Neural crest cell (in vitro differentiated cells): Measurements from ENCODE around the gene BRAF. TPM values are rescaled to one million over a fixed set of nuclear protein-coding genes. Genes with fewer than 3 reads are reported as not detected.

Experiments used
- DNase-seq: peaks from one replicate; pipeline ENCODE4 v3.0.0; 2021; ENCODE audit warnings: low read depth, mixed read lengths, low spot score
- H3K27ac Mint-ChIP-seq: one replicate; pipeline ENCODE4 v1.8.0; 2021; ENCODE audit warnings: mild to moderate bottlenecking, mixed read lengths; ENCODE audit not compliant: unreplicated experiment
- H3K27me3 Mint-ChIP-seq: 2 replicates; pipeline ENCODE4 v1.8.0; 2021; ENCODE audit warnings: low read depth, mild to moderate bottlenecking, mixed read lengths
- H3K36me3 Mint-ChIP-seq: 2 replicates; pipeline ENCODE4 v1.8.0; 2021; ENCODE audit warnings: low read depth, mild to moderate bottlenecking, mixed read lengths
- H3K4me1 Mint-ChIP-seq: 2 replicates; pipeline ENCODE4 v1.8.0; 2021; ENCODE audit warnings: mixed read lengths
- H3K4me3 Mint-ChIP-seq: one replicate; pipeline ENCODE4 v1.8.0; 2021; ENCODE audit warnings: mild to moderate bottlenecking, mixed read lengths
- H3K9me3 Mint-ChIP-seq: 2 replicates; pipeline ENCODE4 v1.8.0; 2021; ENCODE audit warnings: mixed read lengths
- total RNA-seq: library from RNA; stranded (reverse); gene quantifications from 2 replicates; pipeline ENCODE4 v1.2.1, GENCODE V29; 2021
- TF ChIP-seq, protein P1 (sequence below): fragments of 200-600 bp; sonication (generic); conservative IDR thresholded peaks from 2 replicates; pipeline ENCODE4 v1.5.0; 2021; ENCODE audit warnings: antibody characterized with exemption, mild to moderate bottlenecking

Gene BRAF
- total RNA-seq, 1 donor from 2014 or later = 27.7 TPM

DNA sequence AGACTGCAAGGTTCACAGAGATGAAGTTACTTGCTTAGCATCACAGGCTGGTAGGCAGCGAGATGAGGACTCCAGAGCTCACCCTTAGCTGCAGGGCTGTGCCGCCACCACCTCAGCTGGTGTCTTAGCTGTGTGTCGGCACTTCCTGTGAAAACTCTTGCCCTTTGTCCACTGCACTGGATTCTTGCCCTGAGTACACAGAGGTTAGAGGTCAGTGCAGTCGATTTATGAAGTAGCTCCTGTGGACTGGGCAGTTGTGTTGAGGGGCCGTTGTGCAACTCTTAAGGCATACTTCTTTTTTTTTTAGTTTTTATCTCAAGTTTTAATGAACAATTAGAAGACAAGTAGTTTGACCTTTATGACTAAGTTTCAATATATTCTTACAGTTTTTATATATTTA, 217.6 kb downstream of the BRAF start:
- Mint-ChIP-seq H3K4me3 (no peak overlapping the region), H3K27me3 (no peaks in the 10 kb centered on the region), H3K9me3 (peaks cover 4% of the 10 kb centered on the region), H3K4me1 (peaks cover 3% of the 10 kb centered on the region), H3K36me3 (peaks cover 25% of the 10 kb centered on the region), H3K27ac (no peak overlapping the region)
- no peak for DNase-seq
- TF ChIP-seq, protein P1, sequence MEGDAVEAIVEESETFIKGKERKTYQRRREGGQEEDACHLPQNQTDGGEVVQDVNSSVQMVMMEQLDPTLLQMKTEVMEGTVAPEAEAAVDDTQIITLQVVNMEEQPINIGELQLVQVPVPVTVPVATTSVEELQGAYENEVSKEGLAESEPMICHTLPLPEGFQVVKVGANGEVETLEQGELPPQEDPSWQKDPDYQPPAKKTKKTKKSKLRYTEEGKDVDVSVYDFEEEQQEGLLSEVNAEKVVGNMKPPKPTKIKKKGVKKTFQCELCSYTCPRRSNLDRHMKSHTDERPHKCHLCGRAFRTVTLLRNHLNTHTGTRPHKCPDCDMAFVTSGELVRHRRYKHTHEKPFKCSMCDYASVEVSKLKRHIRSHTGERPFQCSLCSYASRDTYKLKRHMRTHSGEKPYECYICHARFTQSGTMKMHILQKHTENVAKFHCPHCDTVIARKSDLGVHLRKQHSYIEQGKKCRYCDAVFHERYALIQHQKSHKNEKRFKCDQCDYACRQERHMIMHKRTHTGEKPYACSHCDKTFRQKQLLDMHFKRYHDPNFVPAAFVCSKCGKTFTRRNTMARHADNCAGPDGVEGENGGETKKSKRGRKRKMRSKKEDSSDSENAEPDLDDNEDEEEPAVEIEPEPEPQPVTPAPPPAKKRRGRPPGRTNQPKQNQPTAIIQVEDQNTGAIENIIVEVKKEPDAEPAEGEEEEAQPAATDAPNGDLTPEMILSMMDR = no peak

GRCh38 chr7:140704205-140704604, 220.5 kb downstream of the BRAF start:
- Mint-ChIP-seq H3K27me3 (no peaks in the 10 kb centered on the region), H3K36me3 (peaks cover 16% of the 10 kb centered on the region), H3K27ac (no peak overlapping the region), H3K9me3 (no peaks in the 10 kb centered on the region), H3K4me1 (peaks cover 10% of the 10 kb centered on the region), H3K4me3 (no peak overlapping the region)
- DNase-seq = no peak
- TF ChIP-seq, protein P1 = no peak

GRCh38 chr7:140702774-140703173, 222.0 kb downstream of the BRAF start:
- Mint-ChIP-seq H3K36me3 (peaks cover 11% of the 10 kb centered on the region), H3K9me3 (no peaks in the 10 kb centered on the region), H3K4me1 (peaks cover 19% of the 10 kb centered on the region), H3K27me3 (no peaks in the 10 kb centered on the region), H3K4me3 (peak overlapping the region; percentile 48), H3K27ac (no peak overlapping the region)
- DNase-seq = no peak
- TF ChIP-seq, protein P1 = no peak

GRCh38 chr7:140698477-140698876, 226.3 kb downstream of the BRAF start:
- H3K27me3 Mint-ChIP-seq = no peaks in the 10 kb centered on the region
- H3K27ac Mint-ChIP-seq = no peak overlapping the region
- TF ChIP-seq, protein P1 = no peak
- H3K4me3 Mint-ChIP-seq = peak overlapping the region; percentile 98
- DNase-seq = no peak
- peaks cover 39% of the 10 kb centered on the region for H3K4me1 Mint-ChIP-seq
- peaks cover 4% of the 10 kb centered on the region for H3K36me3 Mint-ChIP-seq
- H3K9me3 Mint-ChIP-seq = no peaks in the 10 kb centered on the region

GRCh38 chr7:140697447-140698143, 227.1 kb downstream of the BRAF start:
- TF ChIP-seq, protein P1 = no peak
- peaks cover under 1% of the 10 kb centered on the region for H3K36me3 Mint-ChIP-seq
- no peak for DNase-seq

More at GRCh38 chr7:140697447-140698143, 227.1 kb downstream of the BRAF start:
- H3K4me1 Mint-ChIP-seq = peaks cover 39% of the 10 kb centered on the region
- peak overlapping the region; percentile 91 for H3K27ac Mint-ChIP-seq
- H3K27me3 Mint-ChIP-seq = no peaks in the 10 kb centered on the region
- no peaks in the 10 kb centered on the region for H3K9me3 Mint-ChIP-seq
- H3K4me3 Mint-ChIP-seq = peak overlapping the region; percentile 98
